ENCODE data around the gene SPOCD1.

SPOCD1 gene

DNA sequence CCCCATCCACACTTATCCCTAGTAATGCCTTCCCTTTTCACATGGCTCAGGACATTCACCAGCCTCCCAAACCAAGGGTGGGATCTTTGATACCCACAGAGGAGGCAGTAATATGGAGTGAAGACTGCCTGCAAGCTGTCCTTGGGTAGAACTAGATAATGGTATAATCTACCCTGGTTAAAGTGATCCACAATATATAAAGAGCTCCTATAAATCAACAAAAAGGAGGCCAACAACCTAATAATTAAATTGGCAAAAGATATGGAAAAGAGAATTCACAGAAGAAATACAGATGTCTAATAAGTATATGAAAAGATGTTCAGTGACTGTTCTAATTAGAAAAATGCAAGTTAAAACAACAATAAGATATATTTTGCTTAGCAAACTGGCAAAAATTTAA lies 30.7 kb upstream of the SPOCD1 start:
- no peak overlapping the region for H3K9ac ChIP-seq (ENCODE audit: low read length)
- H3K4me1 ChIP-seq (ENCODE audit: insufficient read depth, low read length), result no peaks in the 10 kb centered on the region
- H3K36me3 ChIP-seq (ENCODE audit: insufficient read depth, low read length), result no peaks in the 10 kb centered on the region
- no peak overlapping the region for H3K4me3 ChIP-seq (ENCODE audit: low read depth in 1 of 2, low read length in 2 of 2)
- H3K27me3 ChIP-seq (ENCODE audit: control insufficient read depth in 1 of 2, insufficient read depth in 2 of 2, low read length in 2 of 2), result no peaks in the 10 kb centered on the region
- no peak overlapping the region for H3K27ac ChIP-seq (ENCODE audit: low read depth, low read length)
- no peaks in the 10 kb centered on the region for H3K9me3 ChIP-seq (ENCODE audit: low read length)

DNA sequence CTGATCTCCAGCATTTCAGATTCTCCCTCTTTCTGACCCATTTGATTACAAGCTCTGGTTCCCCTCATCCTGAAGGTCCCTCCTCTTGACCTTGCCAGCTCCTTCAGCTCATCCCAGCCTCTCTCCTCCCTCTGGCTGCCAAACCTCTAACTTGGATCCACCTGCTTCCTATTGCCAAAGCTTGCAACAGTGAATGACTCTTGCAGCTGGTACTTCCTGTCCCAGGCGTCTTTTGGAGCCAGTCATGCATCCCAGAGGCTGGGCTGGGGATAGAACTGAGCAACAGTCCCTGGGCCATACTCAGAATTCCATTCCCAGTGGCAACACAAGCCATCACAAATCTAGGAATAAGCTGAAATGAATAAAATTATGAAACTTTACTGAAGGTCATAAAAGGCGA lies 27.7 kb upstream of the SPOCD1 start:
- H3K9ac ChIP-seq (ENCODE audit: low read length), result no peak overlapping the region
- H3K9me3 ChIP-seq (ENCODE audit: low read length), result no peaks in the 10 kb centered on the region
- no peak overlapping the region for H3K27ac ChIP-seq (ENCODE audit: low read depth, low read length)
- H3K27me3 ChIP-seq (ENCODE audit: control insufficient read depth in 1 of 2, insufficient read depth in 2 of 2, low read length in 2 of 2), result no peaks in the 10 kb centered on the region
- H3K36me3 ChIP-seq (ENCODE audit: insufficient read depth, low read length), result no peaks in the 10 kb centered on the region
- H3K4me1 ChIP-seq (ENCODE audit: insufficient read depth, low read length), result no peaks in the 10 kb centered on the region
- no peak overlapping the region for H3K4me3 ChIP-seq (ENCODE audit: low read depth in 1 of 2, low read length in 2 of 2)

DNA sequence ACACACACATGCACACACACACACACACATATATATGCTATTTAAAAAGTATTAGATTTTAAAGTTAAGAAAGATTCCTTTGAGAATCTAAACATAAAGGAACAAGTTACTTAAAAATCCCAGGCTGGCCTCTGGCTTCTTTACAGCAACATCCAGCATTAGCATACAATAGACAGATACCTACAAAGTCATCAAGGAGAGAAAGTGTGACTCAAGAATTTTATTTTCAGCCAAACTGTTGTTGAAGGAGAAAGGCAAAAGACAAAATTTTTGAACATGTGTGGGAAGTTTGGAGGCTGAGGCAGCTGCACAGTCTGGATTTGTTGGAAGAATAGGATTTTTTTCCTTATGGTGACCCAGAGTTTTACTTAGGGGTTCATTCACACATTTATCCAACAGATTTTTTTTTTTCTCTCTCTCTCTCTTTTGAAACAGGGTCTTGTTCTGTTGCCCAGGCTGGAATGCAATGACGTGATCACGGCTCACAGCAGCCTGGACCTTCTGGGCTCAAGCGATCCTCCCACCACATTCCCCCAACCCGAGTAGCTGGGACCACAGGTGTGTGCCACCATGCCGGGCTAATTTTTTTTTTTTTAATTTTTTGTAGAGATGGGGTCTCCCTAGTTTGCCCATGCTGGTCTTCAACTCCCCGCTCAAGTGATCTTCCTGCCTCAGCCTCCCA lies 24.0 kb upstream of the SPOCD1 start:
- H3K27ac ChIP-seq (ENCODE audit: low read depth, low read length), result no peak overlapping the region
- no peaks in the 10 kb centered on the region for H3K36me3 ChIP-seq (ENCODE audit: insufficient read depth, low read length)
- no peak overlapping the region for H3K4me3 ChIP-seq (ENCODE audit: low read depth in 1 of 2, low read length in 2 of 2)
- no peaks in the 10 kb centered on the region for H3K9me3 ChIP-seq (ENCODE audit: low read length)
- no peak overlapping the region for H3K9ac ChIP-seq (ENCODE audit: low read length)
- no peaks in the 10 kb centered on the region for H3K4me1 ChIP-seq (ENCODE audit: insufficient read depth, low read length)
- no peaks in the 10 kb centered on the region for H3K27me3 ChIP-seq (ENCODE audit: control insufficient read depth in 1 of 2, insufficient read depth in 2 of 2, low read length in 2 of 2)

DNA sequence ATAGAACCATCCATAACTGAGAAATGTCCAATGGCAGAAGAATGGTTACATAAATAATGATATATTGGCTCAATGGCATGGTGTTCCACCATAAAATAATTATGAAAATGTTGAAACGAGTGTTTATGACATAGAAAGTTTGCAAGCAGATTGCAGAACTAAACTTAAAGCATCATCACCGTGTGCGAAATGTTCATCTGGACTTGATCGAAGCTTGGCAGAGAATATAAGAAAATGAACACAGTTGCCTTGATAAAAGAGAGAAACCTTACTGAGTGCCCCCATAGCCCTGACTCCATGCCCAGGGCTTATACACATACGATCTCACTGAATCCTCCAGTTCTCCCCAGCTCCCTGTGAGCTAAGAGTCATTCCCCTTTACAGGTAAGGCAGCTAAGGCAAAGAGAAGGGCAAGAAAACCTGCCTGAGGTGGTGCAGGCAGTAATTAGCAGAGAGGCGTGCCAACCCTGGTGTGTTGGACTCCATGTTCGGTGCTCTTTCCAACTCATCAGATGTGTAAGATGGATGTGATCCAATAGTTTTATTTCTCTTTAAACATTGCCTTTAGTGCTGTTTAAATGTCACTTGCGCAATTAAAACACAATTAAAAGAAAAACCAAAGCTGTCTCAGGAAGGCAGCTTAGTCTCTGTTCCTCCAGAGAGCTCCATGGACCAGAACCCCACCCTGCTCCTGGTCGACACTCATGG lies 21.8 kb upstream of the SPOCD1 start:
- no peak overlapping the region for H3K27ac ChIP-seq (ENCODE audit: low read depth, low read length)
- H3K4me3 ChIP-seq (ENCODE audit: low read depth in 1 of 2, low read length in 2 of 2), result no peak overlapping the region
- no peak overlapping the region for H3K9ac ChIP-seq (ENCODE audit: low read length)
- H3K9me3 ChIP-seq (ENCODE audit: low read length), result no peaks in the 10 kb centered on the region
- H3K4me1 ChIP-seq (ENCODE audit: insufficient read depth, low read length), result no peaks in the 10 kb centered on the region
- no peaks in the 10 kb centered on the region for H3K27me3 ChIP-seq (ENCODE audit: control insufficient read depth in 1 of 2, insufficient read depth in 2 of 2, low read length in 2 of 2)
- no peaks in the 10 kb centered on the region for H3K36me3 ChIP-seq (ENCODE audit: insufficient read depth, low read length)

DNA sequence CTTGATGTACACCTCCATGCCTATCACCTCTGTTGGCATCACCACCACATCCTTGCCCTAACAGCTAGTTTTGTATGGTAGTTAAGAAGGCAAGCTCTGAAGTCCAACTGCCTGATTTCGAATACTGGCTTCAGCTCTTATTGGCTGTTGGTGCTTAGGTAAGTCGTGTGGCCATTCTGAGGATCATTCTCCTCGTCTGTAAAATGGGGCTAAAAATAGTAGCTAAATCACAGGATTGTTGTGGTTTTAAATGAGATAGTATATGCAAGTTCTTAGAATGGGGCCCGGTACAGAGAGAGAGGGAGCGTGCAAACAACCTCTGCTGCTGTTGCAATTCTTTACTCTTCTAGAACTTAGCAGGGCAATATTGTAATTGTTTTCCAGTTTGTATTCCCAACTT lies 20.8 kb upstream of the SPOCD1 start:
- no peak overlapping the region for H3K4me3 ChIP-seq (ENCODE audit: low read depth in 1 of 2, low read length in 2 of 2)
- H3K4me1 ChIP-seq (ENCODE audit: insufficient read depth, low read length), result no peaks in the 10 kb centered on the region
- H3K9me3 ChIP-seq (ENCODE audit: low read length), result no peaks in the 10 kb centered on the region
- no peak overlapping the region for H3K27ac ChIP-seq (ENCODE audit: low read depth, low read length)
- no peaks in the 10 kb centered on the region for H3K36me3 ChIP-seq (ENCODE audit: insufficient read depth, low read length)
- no peak overlapping the region for H3K9ac ChIP-seq (ENCODE audit: low read length)
- H3K27me3 ChIP-seq (ENCODE audit: control insufficient read depth in 1 of 2, insufficient read depth in 2 of 2, low read length in 2 of 2), result no peaks in the 10 kb centered on the region

DNA sequence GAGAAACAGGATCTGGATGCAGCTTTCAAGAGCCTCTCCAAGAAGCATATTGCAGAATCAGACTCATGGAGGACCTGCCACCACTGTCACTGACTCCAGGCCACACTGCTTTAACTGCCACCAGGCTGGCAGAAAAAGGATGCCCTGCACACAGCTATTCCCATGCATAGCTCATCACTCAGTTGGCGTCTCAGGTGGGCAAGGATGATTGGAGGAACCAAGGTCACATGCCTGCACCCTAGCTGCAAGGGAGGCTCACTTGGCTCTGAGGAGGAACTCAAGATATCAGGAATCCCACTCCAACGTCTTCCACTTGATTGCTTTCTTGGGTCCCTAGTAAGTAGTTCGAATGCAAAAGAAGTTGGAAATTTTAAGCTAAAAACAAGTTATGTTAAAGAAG lies 19.6 kb upstream of the SPOCD1 start:
- no peak overlapping the region for H3K4me3 ChIP-seq (ENCODE audit: low read depth in 1 of 2, low read length in 2 of 2)
- H3K9me3 ChIP-seq (ENCODE audit: low read length), result no peaks in the 10 kb centered on the region
- H3K9ac ChIP-seq (ENCODE audit: low read length), result no peak overlapping the region
- no peaks in the 10 kb centered on the region for H3K36me3 ChIP-seq (ENCODE audit: insufficient read depth, low read length)
- H3K27me3 ChIP-seq (ENCODE audit: control insufficient read depth in 1 of 2, insufficient read depth in 2 of 2, low read length in 2 of 2), result no peaks in the 10 kb centered on the region
- H3K4me1 ChIP-seq (ENCODE audit: insufficient read depth, low read length), result no peaks in the 10 kb centered on the region
- no peak overlapping the region for H3K27ac ChIP-seq (ENCODE audit: low read depth, low read length)

DNA sequence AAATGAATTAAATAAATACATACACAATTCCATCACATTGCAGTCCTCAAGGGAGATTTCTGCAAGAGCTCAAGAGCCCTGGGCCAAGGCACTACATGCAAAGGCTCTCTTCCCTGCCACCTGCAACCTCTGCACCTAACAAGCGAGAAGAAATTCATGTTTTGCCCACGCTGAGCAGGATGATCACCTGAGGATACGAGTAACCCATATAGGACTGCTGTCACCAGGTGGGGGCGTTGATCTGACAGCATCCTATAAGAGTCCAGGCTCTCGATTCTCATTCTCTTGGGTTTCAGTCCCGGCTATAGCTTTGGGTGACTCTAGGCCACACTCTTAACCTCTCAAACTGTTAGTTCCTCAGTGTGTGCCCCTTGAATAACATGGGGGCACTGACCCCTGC lies 18.7 kb upstream of the SPOCD1 start:
- Histone ChIP-seq H3K9me3 (ENCODE audit: low read length) (no peaks in the 10 kb centered on the region), H3K4me1 (ENCODE audit: insufficient read depth, low read length) (no peaks in the 10 kb centered on the region), H3K36me3 (ENCODE audit: insufficient read depth, low read length) (no peaks in the 10 kb centered on the region), H3K4me3 (ENCODE audit: low read depth in 1 of 2, low read length in 2 of 2) (no peak overlapping the region), H3K27me3 (ENCODE audit: control insufficient read depth in 1 of 2, insufficient read depth in 2 of 2, low read length in 2 of 2) (no peaks in the 10 kb centered on the region), H3K9ac (ENCODE audit: low read length) (no peak overlapping the region), H3K27ac (ENCODE audit: low read depth, low read length) (no peak overlapping the region)

DNA sequence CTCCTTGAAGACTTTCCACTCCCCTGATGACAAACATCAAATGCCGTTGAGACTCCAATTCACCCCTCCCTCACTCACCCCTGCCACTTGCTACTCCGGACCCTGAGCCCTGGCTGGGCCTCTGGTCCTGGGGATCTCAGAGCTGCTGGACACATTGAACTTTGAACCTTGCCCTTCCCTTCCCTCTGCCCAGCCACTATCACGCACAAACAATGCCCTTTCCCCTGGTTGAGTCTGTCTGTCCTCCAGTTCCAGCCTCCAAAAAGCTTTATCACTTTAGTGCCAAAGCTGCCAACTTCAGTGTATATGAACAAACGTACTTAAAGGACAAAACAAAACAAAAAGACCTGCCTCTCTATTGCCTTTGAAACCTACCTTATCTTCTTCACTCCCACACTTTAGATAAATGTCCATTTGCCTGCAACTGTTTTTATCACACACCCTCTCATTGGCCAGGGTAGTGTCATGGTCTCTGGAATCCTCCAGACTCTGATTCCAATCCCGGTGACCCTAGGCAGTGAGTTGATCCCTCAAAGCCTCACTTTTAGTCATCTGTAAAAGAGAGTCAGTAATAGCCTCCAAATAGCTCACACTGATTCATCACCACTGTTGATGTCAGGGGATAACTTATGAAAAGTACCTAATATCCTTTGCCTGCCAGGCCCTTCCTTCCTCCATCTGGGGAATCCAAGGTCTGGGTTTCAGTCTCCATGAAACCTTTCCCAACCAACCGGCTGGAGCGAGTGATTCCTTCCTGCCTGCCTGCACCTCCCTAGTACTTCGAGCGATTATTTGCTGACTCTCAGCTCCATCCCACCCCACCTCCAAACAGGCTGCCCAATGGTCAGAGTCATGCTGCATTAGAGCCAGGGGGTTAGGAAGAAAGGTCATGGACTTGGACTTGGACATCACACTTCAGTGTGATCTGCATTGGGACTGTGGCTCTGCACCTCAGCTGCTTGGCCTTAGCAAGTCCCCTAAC lies 15.9 kb upstream of the SPOCD1 start:
- Histone ChIP-seq H3K36me3 (ENCODE audit: insufficient read depth, low read length) (no peaks in the 10 kb centered on the region), H3K9ac (ENCODE audit: low read length) (no peak overlapping the region), H3K4me1 (ENCODE audit: insufficient read depth, low read length) (no peaks in the 10 kb centered on the region), H3K4me3 (ENCODE audit: low read depth in 1 of 2, low read length in 2 of 2) (no peak overlapping the region), H3K27ac (ENCODE audit: low read depth, low read length) (no peak overlapping the region), H3K27me3 (ENCODE audit: control insufficient read depth in 1 of 2, insufficient read depth in 2 of 2, low read length in 2 of 2) (no peaks in the 10 kb centered on the region), H3K9me3 (ENCODE audit: low read length) (no peaks in the 10 kb centered on the region)

DNA sequence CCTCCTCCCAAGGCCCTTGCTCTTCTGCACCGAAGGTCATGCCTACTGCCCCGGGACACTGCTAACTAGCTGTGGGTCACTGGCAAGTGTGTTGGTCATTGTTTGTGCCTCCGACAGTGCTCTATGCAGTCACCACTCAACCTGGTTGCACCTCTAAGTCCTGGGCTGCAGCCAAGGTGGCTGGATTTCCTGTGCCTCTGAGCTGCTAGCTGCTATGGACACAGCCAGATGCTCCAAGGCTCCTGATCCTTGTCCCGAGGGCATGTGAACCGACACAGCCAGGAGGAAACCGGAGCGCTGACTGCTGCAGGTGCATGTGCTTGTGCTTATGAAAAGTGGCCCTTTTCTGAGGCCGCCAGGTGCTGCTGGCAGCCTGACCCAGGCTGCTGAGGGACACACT lies 14.7 kb upstream of the SPOCD1 start:
- H3K27ac ChIP-seq (ENCODE audit: low read depth, low read length), result no peak overlapping the region
- H3K9ac ChIP-seq (ENCODE audit: low read length), result no peak overlapping the region
- no peaks in the 10 kb centered on the region for H3K36me3 ChIP-seq (ENCODE audit: insufficient read depth, low read length)
- H3K4me1 ChIP-seq (ENCODE audit: insufficient read depth, low read length), result no peaks in the 10 kb centered on the region
- H3K27me3 ChIP-seq (ENCODE audit: control insufficient read depth in 1 of 2, insufficient read depth in 2 of 2, low read length in 2 of 2), result no peaks in the 10 kb centered on the region
- no peak overlapping the region for H3K4me3 ChIP-seq (ENCODE audit: low read depth in 1 of 2, low read length in 2 of 2)
- no peaks in the 10 kb centered on the region for H3K9me3 ChIP-seq (ENCODE audit: low read length)

DNA sequence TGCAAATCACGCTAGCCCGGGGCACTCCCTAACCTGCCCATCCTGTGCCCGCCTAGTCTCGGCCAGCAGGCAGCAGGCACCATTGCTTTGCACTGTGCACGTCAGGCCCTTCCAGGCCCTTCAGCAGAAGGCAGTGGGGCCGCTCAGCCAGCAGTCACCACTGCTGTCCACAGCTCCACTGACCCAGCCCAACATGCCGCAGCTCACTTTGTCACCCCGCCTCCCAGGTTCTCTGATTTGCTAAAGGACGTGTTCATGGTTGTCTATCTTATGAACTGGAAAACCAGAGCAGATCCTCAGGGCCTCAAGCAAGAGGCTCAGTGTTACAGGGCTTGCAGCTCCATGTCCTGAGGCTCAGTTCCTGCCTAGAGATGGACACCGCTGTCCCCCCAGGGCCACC lies 14.2 kb upstream of the SPOCD1 start:
- no peaks in the 10 kb centered on the region for H3K9me3 ChIP-seq (ENCODE audit: low read length)
- no peaks in the 10 kb centered on the region for H3K36me3 ChIP-seq (ENCODE audit: insufficient read depth, low read length)
- H3K27me3 ChIP-seq (ENCODE audit: control insufficient read depth in 1 of 2, insufficient read depth in 2 of 2, low read length in 2 of 2), result no peaks in the 10 kb centered on the region
- no peak overlapping the region for H3K4me3 ChIP-seq (ENCODE audit: low read depth in 1 of 2, low read length in 2 of 2)
- no peak overlapping the region for H3K27ac ChIP-seq (ENCODE audit: low read depth, low read length)
- H3K9ac ChIP-seq (ENCODE audit: low read length), result no peak overlapping the region
- no peaks in the 10 kb centered on the region for H3K4me1 ChIP-seq (ENCODE audit: insufficient read depth, low read length)

DNA sequence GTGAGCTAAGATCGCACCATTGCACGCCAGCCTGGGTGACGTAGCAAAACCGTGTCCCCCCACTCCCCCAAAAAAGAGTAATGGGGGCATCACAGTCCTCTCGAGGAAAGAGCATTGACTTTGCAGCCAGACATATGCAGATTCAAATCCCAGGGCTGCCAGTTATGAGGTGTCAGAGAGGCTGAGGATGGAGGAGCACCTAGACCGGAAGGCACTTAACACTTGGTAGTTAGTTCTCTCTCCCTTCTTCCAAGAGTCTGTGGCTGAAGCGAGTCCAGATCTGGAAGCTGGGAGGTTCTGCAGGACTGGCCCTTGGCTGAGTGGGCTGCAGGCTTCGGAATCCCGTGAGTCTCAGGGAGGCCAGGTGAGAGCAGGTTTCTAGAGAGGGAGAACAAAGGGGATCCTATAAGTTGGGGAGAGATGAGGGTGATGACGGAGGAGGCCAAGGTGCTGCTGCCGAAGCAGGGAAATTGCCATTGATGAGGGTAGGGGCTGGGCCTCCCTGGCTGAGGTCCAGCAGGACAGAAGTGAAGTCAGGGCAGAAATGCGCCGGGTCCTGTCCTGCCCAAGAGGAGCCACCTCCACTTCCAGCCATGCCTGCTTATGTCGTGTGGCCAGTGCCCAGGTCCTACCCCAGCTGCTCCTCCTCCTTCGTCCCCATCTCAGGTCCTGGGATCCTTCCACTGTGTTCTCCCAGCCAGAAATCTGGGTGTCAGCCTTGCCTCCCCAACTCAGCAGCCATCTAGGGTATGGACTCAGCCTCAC lies 13.3 kb upstream of the SPOCD1 start:
- no peaks in the 10 kb centered on the region for H3K27me3 ChIP-seq (ENCODE audit: control insufficient read depth in 1 of 2, insufficient read depth in 2 of 2, low read length in 2 of 2)
- no peak overlapping the region for H3K27ac ChIP-seq (ENCODE audit: low read depth, low read length)
- H3K9me3 ChIP-seq (ENCODE audit: low read length), result no peaks in the 10 kb centered on the region
- H3K36me3 ChIP-seq (ENCODE audit: insufficient read depth, low read length), result no peaks in the 10 kb centered on the region
- no peaks in the 10 kb centered on the region for H3K4me1 ChIP-seq (ENCODE audit: insufficient read depth, low read length)
- H3K9ac ChIP-seq (ENCODE audit: low read length), result no peak overlapping the region
- no peak overlapping the region for H3K4me3 ChIP-seq (ENCODE audit: low read depth in 1 of 2, low read length in 2 of 2)

Data from muscle layer of colon (tissue), 2 donors.